ENCODE results near the gene KLRF2. TPM values are rescaled to one million over a fixed set of nuclear protein-coding genes. Genes with fewer than 3 reads are reported as not detected.

KLRF2 gene
- polyA plus RNA-seq, 3 donors = not detected

GRCh38 chr12:9851050-9851449, 30.2 kb upstream of the KLRF2 start:
- TF ChIP-seq, protein P1, sequence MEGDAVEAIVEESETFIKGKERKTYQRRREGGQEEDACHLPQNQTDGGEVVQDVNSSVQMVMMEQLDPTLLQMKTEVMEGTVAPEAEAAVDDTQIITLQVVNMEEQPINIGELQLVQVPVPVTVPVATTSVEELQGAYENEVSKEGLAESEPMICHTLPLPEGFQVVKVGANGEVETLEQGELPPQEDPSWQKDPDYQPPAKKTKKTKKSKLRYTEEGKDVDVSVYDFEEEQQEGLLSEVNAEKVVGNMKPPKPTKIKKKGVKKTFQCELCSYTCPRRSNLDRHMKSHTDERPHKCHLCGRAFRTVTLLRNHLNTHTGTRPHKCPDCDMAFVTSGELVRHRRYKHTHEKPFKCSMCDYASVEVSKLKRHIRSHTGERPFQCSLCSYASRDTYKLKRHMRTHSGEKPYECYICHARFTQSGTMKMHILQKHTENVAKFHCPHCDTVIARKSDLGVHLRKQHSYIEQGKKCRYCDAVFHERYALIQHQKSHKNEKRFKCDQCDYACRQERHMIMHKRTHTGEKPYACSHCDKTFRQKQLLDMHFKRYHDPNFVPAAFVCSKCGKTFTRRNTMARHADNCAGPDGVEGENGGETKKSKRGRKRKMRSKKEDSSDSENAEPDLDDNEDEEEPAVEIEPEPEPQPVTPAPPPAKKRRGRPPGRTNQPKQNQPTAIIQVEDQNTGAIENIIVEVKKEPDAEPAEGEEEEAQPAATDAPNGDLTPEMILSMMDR (IDR thresholded peaks at IDR 0.05) = no peak
- WGBS (ENCODE audit: insufficient coverage) = 78% methylated on average over 1 of the region's 5 CpGs
- H3K4me1 Mint-ChIP-seq = peaks cover 11% of the 10 kb centered on the region
- peaks cover 42 to 49% of the 10 kb centered on the region in 2 donors for H3K36me3 Mint-ChIP-seq
- no peak overlapping the region for H3K4me3 Mint-ChIP-seq
- H3K27me3 Mint-ChIP-seq (ENCODE audit: low read depth in 3 of 3) = no peaks in the 10 kb centered on the region
- Histone ChIP-seq H3K4me2 (replicated peaks; ENCODE audit: extremely low read depth, low read length, poor library complexity, severe bottlenecking) (no peak overlapping the region), H3K4me3 (replicated peaks in 1 of 3; ENCODE audit: low read depth in 2 of 3, low read length in 3 of 3) (no peak overlapping the region), H2AFZ (ENCODE audit: insufficient read depth, low read depth, low read length, poor library complexity, severe bottlenecking) (no peak overlapping the region), H3K4me1 (ENCODE audit: control insufficient read depth in 1 of 2, insufficient read depth in 2 of 2, low read length in 2 of 2) (peaks cover 0 to 2% of the 10 kb centered on the region in 2 donors), H3K36me3 (replicated peaks in 1 of 2; ENCODE audit: control insufficient read depth in 1 of 2, insufficient read depth in 2 of 2, low read length in 2 of 2) (peaks cover 25 to 41% of the 10 kb centered on the region in 2 donors), H3K27ac (ENCODE audit: low read depth in 1 of 2, low read length in 2 of 2) (no peak overlapping the region), H3K79me2 (ENCODE audit: insufficient read depth, low read length) (no peaks in the 10 kb centered on the region), H3K27me3 (ENCODE audit: control insufficient read depth in 2 of 2, insufficient read depth in 2 of 2, low read length in 2 of 2) (no peaks in the 10 kb centered on the region), H3K9ac (ENCODE audit: insufficient read depth, low read length, poor library complexity, severe bottlenecking) (no peak overlapping the region), H4K20me1 (ENCODE audit: insufficient read depth, low read length) (peaks cover 7% of the 10 kb centered on the region), H3K9me3 (replicated peaks in 1 of 2; ENCODE audit: control insufficient read depth in 1 of 2, insufficient read depth in 1 of 2, low read length in 2 of 2) (peaks cover 0 to 3% of the 10 kb centered on the region in 2 donors)
- H3K27ac Mint-ChIP-seq = no peak overlapping the region
- no peak for DNase-seq
- intact Hi-C loops (cut with micrococcal nuclease) = no loop called here
- peaks cover 7 to 32% (median 17%) of the 10 kb centered on the region in 7 donors for H3K9me3 Mint-ChIP-seq

DNA sequence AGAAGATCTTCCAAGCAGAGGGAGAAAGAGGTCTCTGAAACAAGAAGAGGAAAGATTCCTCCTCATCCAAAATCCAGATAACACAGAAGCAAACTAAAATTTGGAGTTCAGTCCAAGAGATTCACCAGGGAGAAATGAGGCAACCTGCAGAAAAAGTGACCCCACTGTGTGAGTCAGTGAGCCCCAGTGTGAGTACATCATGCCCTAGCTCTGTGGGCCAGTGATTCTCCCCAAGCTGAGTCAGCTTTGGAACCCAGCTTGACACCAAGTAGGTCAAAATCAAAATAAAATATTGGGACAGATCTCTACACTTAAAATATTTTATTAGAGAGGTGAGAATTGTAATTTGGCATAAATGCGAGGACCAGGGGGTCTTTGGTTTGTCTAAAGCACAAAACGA, 29.4 kb upstream of the KLRF2 start:
- TF ChIP-seq, protein P1 (IDR thresholded peaks at IDR 0.05) = no peak
- H3K36me3 ChIP-seq (replicated peaks in 1 of 2; ENCODE audit: control insufficient read depth in 1 of 2, insufficient read depth in 2 of 2, low read length in 2 of 2) = peaks cover 25 to 41% of the 10 kb centered on the region in 2 donors
- H3K9ac ChIP-seq (ENCODE audit: insufficient read depth, low read length, poor library complexity, severe bottlenecking) = no peak overlapping the region
- intact Hi-C loops (cut with micrococcal nuclease) = no loop called here
- peaks cover 8 to 11% of the 10 kb centered on the region in 2 donors for H3K4me1 ChIP-seq (ENCODE audit: control insufficient read depth in 1 of 2, insufficient read depth in 2 of 2, low read length in 2 of 2)
- H3K27me3 Mint-ChIP-seq (ENCODE audit: low read depth in 3 of 3) = no peaks in the 10 kb centered on the region
- no peak overlapping the region for H2AFZ ChIP-seq (ENCODE audit: insufficient read depth, low read depth, low read length, poor library complexity, severe bottlenecking)
- peak in 2 of 3 donors; percentile 12 to 25 for DNase-seq
- H3K79me2 ChIP-seq (ENCODE audit: insufficient read depth, low read length) = no peaks in the 10 kb centered on the region
- peaks cover 0 to 3% of the 10 kb centered on the region in 2 donors for H3K9me3 ChIP-seq (replicated peaks in 1 of 2; ENCODE audit: control insufficient read depth in 1 of 2, insufficient read depth in 1 of 2, low read length in 2 of 2)
- peaks cover 7% of the 10 kb centered on the region for H4K20me1 ChIP-seq (ENCODE audit: insufficient read depth, low read length)
- H3K36me3 Mint-ChIP-seq = peaks cover 47 to 52% of the 10 kb centered on the region in 2 donors
- WGBS (ENCODE audit: insufficient coverage) = 100% methylated on average over 1 of the region's 2 CpGs
- no peak overlapping the region for H3K27ac ChIP-seq (ENCODE audit: low read depth in 1 of 2, low read length in 2 of 2)
- H3K27me3 ChIP-seq (ENCODE audit: control insufficient read depth in 2 of 2, insufficient read depth in 2 of 2, low read length in 2 of 2) = no peaks in the 10 kb centered on the region
- peaks cover 20% of the 10 kb centered on the region for H3K4me1 Mint-ChIP-seq
- no peak overlapping the region for H3K27ac Mint-ChIP-seq
- H3K4me3 Mint-ChIP-seq = no peak overlapping the region
- peaks cover 7 to 23% (median 10%) of the 10 kb centered on the region in 7 donors for H3K9me3 Mint-ChIP-seq
- H3K4me2 ChIP-seq (replicated peaks; ENCODE audit: extremely low read depth, low read length, poor library complexity, severe bottlenecking) = no peak overlapping the region
- H3K4me3 ChIP-seq (replicated peaks in 1 of 3; ENCODE audit: low read depth in 2 of 3, low read length in 3 of 3) = no peak overlapping the region

Data from CD14-positive monocyte (primary cell).